Measurements from ENCODE around the gene FKBP1A. TPM values are rescaled to one million over a fixed set of nuclear protein-coding genes. Genes with fewer than 3 reads are reported as not detected.

FKBP1A gene
- total and polyA plus RNA-seq, 2 experiments from 2014 or later: 99.5 to 161 TPM

GRCh38 chr20:1436263-1436662, 43.4 kb upstream of the FKBP1A start:
- Histone ChIP-seq H3K79me2 (no peaks in the 10 kb centered on the region), H3K4me3 (no peak overlapping the region), H3K27ac (no peak overlapping the region), H2AFZ (no peak overlapping the region), H3K27me3 (no peaks in the 10 kb centered on the region), H3K9me2 (replicated peaks; ENCODE audit: insufficient read depth) (no peaks in the 10 kb centered on the region), H3K4me2 (no peak overlapping the region), H3K36me3 (replicated peaks; ENCODE audit: insufficient read depth, low read depth) (no peaks in the 10 kb centered on the region), H4K20me1 (ENCODE audit: insufficient read depth, poor library complexity, severe bottlenecking) (no peaks in the 10 kb centered on the region), H3K9me3 (ENCODE audit: low read depth) (no peaks in the 10 kb centered on the region), H3K4me1 (ENCODE audit: insufficient read depth) (no peaks in the 10 kb centered on the region)
- TF ChIP-seq CTCF (IDR thresholded peaks at IDR 0.05; ENCODE audit: poor library complexity) (no peak), EZH2 (IDR thresholded peaks at IDR 0.05; ENCODE audit: borderline replicate concordance) (no peak), EZH2phosphoT487 (IDR thresholded peaks at IDR 0.05; ENCODE audit: low read depth, severe bottlenecking, unreplicated experiment) (no peak)
- WGBS (ENCODE audit: low lambda C conversion rate, missing lambda C conversion rate): 93% methylated on average over 8 of the region's 8 CpGs
- no peak for DNase-seq (ENCODE audit: low spot score)

DNA sequence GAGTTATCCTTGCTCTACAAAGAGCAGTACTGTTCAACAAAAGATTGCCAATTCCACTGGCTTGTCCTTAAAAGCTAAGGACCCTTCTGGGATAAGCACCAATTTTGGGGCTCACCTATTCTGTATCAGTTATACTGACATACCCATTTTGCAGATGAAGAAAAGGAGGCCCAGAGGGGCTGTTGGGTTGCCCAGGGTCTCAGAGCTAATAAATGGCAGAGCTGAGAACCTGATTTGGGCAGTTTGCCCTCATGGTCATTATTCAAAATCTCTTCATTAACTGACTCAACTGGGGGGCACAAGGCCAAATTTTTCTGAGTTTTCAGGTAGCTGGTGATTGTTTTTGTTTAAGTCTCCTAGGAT, 42.5 kb upstream of the FKBP1A start:
- H3K4me3 ChIP-seq: no peak overlapping the region
- no peaks in the 10 kb centered on the region for H3K9me3 ChIP-seq (ENCODE audit: low read depth)
- DNase-seq (ENCODE audit: low spot score): no peak
- no peaks in the 10 kb centered on the region for H4K20me1 ChIP-seq (ENCODE audit: insufficient read depth, poor library complexity, severe bottlenecking)
- TF ChIP-seq CTCF (IDR thresholded peaks at IDR 0.05; ENCODE audit: poor library complexity): no peak
- H3K27me3 ChIP-seq: no peaks in the 10 kb centered on the region
- H3K27ac ChIP-seq: no peak overlapping the region
- no peak overlapping the region for H3K4me2 ChIP-seq
- H3K36me3 ChIP-seq (replicated peaks; ENCODE audit: insufficient read depth, low read depth): no peaks in the 10 kb centered on the region
- no peak overlapping the region for H2AFZ ChIP-seq
- H3K4me1 ChIP-seq (ENCODE audit: insufficient read depth): no peaks in the 10 kb centered on the region
- H3K79me2 ChIP-seq: no peaks in the 10 kb centered on the region
- H3K9me2 ChIP-seq (replicated peaks; ENCODE audit: insufficient read depth): no peaks in the 10 kb centered on the region

- Histone ChIP-seq H3K27me3 (no peaks in the 10 kb centered on the region), H3K9me3 (ENCODE audit: low read depth) (no peaks in the 10 kb centered on the region), H2AFZ (no peak overlapping the region), H3K27ac (no peak overlapping the region), H3K4me1 (ENCODE audit: insufficient read depth) (no peaks in the 10 kb centered on the region), H4K20me1 (ENCODE audit: insufficient read depth, poor library complexity, severe bottlenecking) (no peaks in the 10 kb centered on the region), H3K36me3 (replicated peaks; ENCODE audit: insufficient read depth, low read depth) (no peaks in the 10 kb centered on the region), H3K79me2 (no peaks in the 10 kb centered on the region), H3K9me2 (replicated peaks; ENCODE audit: insufficient read depth) (no peaks in the 10 kb centered on the region), H3K4me3 (no peak overlapping the region), H3K4me2 (no peak overlapping the region)
- no peak for DNase-seq (ENCODE audit: low spot score)
- 72% methylated on average over 2 of the region's 2 CpGs for WGBS (ENCODE audit: low lambda C conversion rate, missing lambda C conversion rate)
- TF ChIP-seq EZH2 (IDR thresholded peaks at IDR 0.05; ENCODE audit: borderline replicate concordance): no peak
- no peak for TF ChIP-seq EZH2phosphoT487 (IDR thresholded peaks at IDR 0.05; ENCODE audit: low read depth, severe bottlenecking, unreplicated experiment)
- no peak for TF ChIP-seq CTCF (IDR thresholded peaks at IDR 0.05; ENCODE audit: poor library complexity)
These were observed 41.9 kb upstream of the FKBP1A start for GRCh38 chr20:1434571-1435336.

GRCh38 chr20:1431158-1431557, 38.3 kb upstream of the FKBP1A start:
- TF ChIP-seq EZH2 (IDR thresholded peaks at IDR 0.05; ENCODE audit: borderline replicate concordance) (no peak), EZH2phosphoT487 (IDR thresholded peaks at IDR 0.05; ENCODE audit: low read depth, severe bottlenecking, unreplicated experiment) (no peak), CTCF (IDR thresholded peaks at IDR 0.05; ENCODE audit: poor library complexity) (no peak)
- no peaks in the 10 kb centered on the region for H3K9me2 ChIP-seq (replicated peaks; ENCODE audit: insufficient read depth)
- DNase-seq (ENCODE audit: low spot score): no peak
- no peaks in the 10 kb centered on the region for H3K9me3 ChIP-seq (ENCODE audit: low read depth)
- H3K4me1 ChIP-seq (ENCODE audit: insufficient read depth): no peaks in the 10 kb centered on the region
- H3K27ac ChIP-seq: no peak overlapping the region
- H2AFZ ChIP-seq: no peak overlapping the region
- H3K36me3 ChIP-seq (replicated peaks; ENCODE audit: insufficient read depth, low read depth): no peaks in the 10 kb centered on the region
- H3K4me3 ChIP-seq: no peak overlapping the region
- H4K20me1 ChIP-seq (ENCODE audit: insufficient read depth, poor library complexity, severe bottlenecking): no peaks in the 10 kb centered on the region
- H3K4me2 ChIP-seq: no peak overlapping the region
- H3K79me2 ChIP-seq: no peaks in the 10 kb centered on the region
- 28% methylated on average over 1 of the region's 1 CpG for WGBS (ENCODE audit: low lambda C conversion rate, missing lambda C conversion rate)
- no peaks in the 10 kb centered on the region for H3K27me3 ChIP-seq

Measured in hepatocyte (in vitro differentiated cells).